H1 (cell line): ENCODE data around the gene MYH9. TPM values are rescaled to one million over a fixed set of nuclear protein-coding genes. Genes with fewer than 3 reads are reported as not detected.

ENCODE experiments used
- ASH2L ChIP-seq: fragments of 200-600, 300-600 bp; sonication (generic); IDR thresholded peaks from one replicate; pipeline ENCODE4 v1.7.1; 2017; ENCODE audit warnings: low read length
- GABPA ChIP-seq: IDR thresholded peaks from 2 replicates; pipeline ENCODE4 v1.6.1; 2011; ENCODE audit warnings: mild to moderate bottlenecking, low read length, moderate library complexity, borderline replicate concordance; ENCODE audit not compliant: insufficient read depth
- MAFK ChIP-seq: IDR thresholded peaks from 2 replicates; pipeline ENCODE4 v1.6.1; 2012; ENCODE audit warnings: low read depth, mild to moderate bottlenecking, improper control_type of control experiment, low read length
- POLR2A ChIP-seq, 2 experiments: IDR thresholded peaks; 1 replicate in 1 of 2; 2 replicates in 1 of 2; pipeline ENCODE4 v1.6.1; 2011; ENCODE audit warnings: low read depth in 2 of 2, low read length in 2 of 2, mild to moderate bottlenecking in 2 of 2; ENCODE audit errors: control extremely low read depth in 1 of 2
- RFX5 ChIP-seq: IDR thresholded peaks from 2 replicates; pipeline ENCODE4 v1.6.1; 2011; ENCODE audit warnings: low read depth, low read length, improper control_type of control experiment, borderline replicate concordance
- polyA plus RNA-seq, 7 experiments: library from polyadenylated mRNA; depleted of rRNA in 3 of 7; stranded (reverse) in 5 of 7; unstranded in 2 of 7; fragments of >200 nt in 5 of 7; fragments of 200-250 nt in 2 of 7; gene quantifications; 1 replicate in 5 of 7; 2 replicates in 1 of 7; 4 replicates in 1 of 7; pipeline versions ENCODE4 v1.2.1 to v1.2.3, GENCODE V29; 2011 to 2013; ENCODE audit warnings: missing spikeins in 2 of 7, mixed read lengths in 2 of 7
- total RNA-seq: library from RNA; stranded (reverse); fragmentation: NEBNext Ultra II Directional; extraction: Animal tissue kit (Norgen Biotek cat#: 25700); gene quantifications from 2 replicates; pipeline ENCODE4 v1.2.1, GENCODE V29; 2021
- TF ChIP-seq, protein P1 (sequence below): IDR thresholded peaks from 2 replicates; pipeline ENCODE4 v1.6.1; 2011; ENCODE audit warnings: low read depth, mild to moderate bottlenecking, low read length; ENCODE audit not compliant: insufficient read depth

The MYH9 gene
- total and polyA plus RNA-seq, 2 of the 8 experiments (the other 6 are each of a cell fraction or from before 2014, with no cell fraction given) = 24.9 to 322 TPM

DNA sequence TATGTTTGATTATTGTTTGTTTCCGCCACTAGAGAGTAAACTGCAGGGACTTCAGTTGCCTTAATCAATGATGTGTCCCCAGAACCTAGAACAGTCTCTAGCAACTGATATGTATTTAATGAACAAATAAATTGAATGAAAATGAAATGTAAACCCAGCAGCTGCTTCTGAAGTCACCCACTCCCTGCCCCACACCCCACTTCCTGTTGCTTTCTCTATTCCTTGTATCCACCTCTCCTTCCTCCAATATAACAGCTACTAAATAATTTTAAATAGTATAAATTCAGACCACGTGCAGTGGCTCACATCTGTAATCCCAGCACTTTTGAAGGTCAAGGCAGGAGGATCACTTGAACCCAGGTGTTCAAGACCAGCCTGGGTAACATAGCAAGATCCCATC, 15.8 kb downstream of the MYH9 start (continued):
- TF ChIP-seq, protein P1, sequence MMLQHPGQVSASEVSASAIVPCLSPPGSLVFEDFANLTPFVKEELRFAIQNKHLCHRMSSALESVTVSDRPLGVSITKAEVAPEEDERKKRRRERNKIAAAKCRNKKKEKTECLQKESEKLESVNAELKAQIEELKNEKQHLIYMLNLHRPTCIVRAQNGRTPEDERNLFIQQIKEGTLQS = no peak
- TF ChIP-seq ASH2L (no peak), RFX5 (no peak), POLR2A (IDR thresholded peaks at IDR 0.05; ENCODE audit: control extremely low read depth in 1 of 2, low read depth in 2 of 2, low read length in 2 of 2) (no peak), GABPA (no peak), MAFK (no peak)
- TF ChIP-seq, all 59 proteins: peak for 0
